CD4-positive, alpha-beta memory T cell (primary cell): Measurements from ENCODE around the gene RGS7. TPM values are rescaled to one million over a fixed set of nuclear protein-coding genes. Genes with fewer than 3 reads are reported as not detected.

Source experiments
- CTCF ChIA-PET: fragments of 350-600 bp; sonication (Branson Sonifier 250); formaldehyde crosslinking; loops from one replicate; lab custom pipeline; 2021; ENCODE audit warnings: inconsistent platforms; ENCODE audit not compliant: partially characterized antibody; lab: Charles Lee
- POLR2A ChIA-PET: fragments of 350-600 bp; sonication (Branson Sonifier 250); formaldehyde crosslinking; loops from one replicate; lab custom pipeline; 2021; ENCODE audit not compliant: partially characterized antibody; lab: Charles Lee
- DNase-seq, 5 donors: peaks; one replicate each; pipeline versions ENCODE4 v3.0.0 to v3.0.0-alpha.2; 2020 to 2022; ENCODE audit warnings: mixed read lengths in 1 of 5
- H3K27ac ChIP-seq: one replicate; pipeline ENCODE4 v1.7.0; 2013; ENCODE audit warnings: low read depth, low read length
- H3K27me3 ChIP-seq: 2 replicates; pipeline ENCODE4 v1.7.0; 2013; ENCODE audit warnings: mild to moderate bottlenecking, low read length, moderate library complexity; ENCODE audit not compliant: insufficient read depth
- H3K36me3 ChIP-seq: 2 replicates; pipeline ENCODE4 v1.7.0; 2013; ENCODE audit warnings: mild to moderate bottlenecking, low read length, moderate library complexity; ENCODE audit not compliant: insufficient read depth
- H3K4me1 ChIP-seq: 2 replicates; pipeline ENCODE4 v1.7.0; 2013; ENCODE audit warnings: mild to moderate bottlenecking, low read length, moderate library complexity; ENCODE audit not compliant: insufficient read depth
- H3K4me3 ChIP-seq, 2 donors: one replicate each; pipeline ENCODE4 v1.7.0; 2013; ENCODE audit warnings: low read length in 2 of 2, mild to moderate bottlenecking in 1 of 2
- H3K9me3 ChIP-seq, 2 donors: one replicate each; pipeline ENCODE4 v1.7.0; 2013; ENCODE audit warnings: low read length in 2 of 2, control low read depth in 1 of 2; ENCODE audit not compliant: control insufficient read depth in 1 of 2
- H3K27ac Mint-ChIP-seq, 7 donors: one replicate each; pipeline ENCODE4 v1.8.0; 2020 to 2021; ENCODE audit warnings: mixed read lengths in 7 of 7, mild to moderate bottlenecking in 6 of 7, inconsistent platforms in 3 of 7, moderate library complexity in 3 of 7
- H3K27me3 Mint-ChIP-seq, 2 donors: one replicate each; pipeline ENCODE4 v1.8.0; 2020 to 2021; ENCODE audit warnings: mixed read lengths in 2 of 2
- H3K36me3 Mint-ChIP-seq, 2 donors: one replicate each; pipeline ENCODE4 v1.8.0; 2020 to 2021; ENCODE audit warnings: mixed read lengths in 2 of 2, inconsistent platforms in 1 of 2, mild to moderate bottlenecking in 1 of 2
- H3K4me1 Mint-ChIP-seq, 4 donors: one replicate each; pipeline ENCODE4 v1.8.0; 2020 to 2021; ENCODE audit warnings: mixed read lengths in 4 of 4, mild to moderate bottlenecking in 1 of 4
- H3K4me3 Mint-ChIP-seq, 8 donors: one replicate each; pipeline ENCODE4 v1.8.0; 2020 to 2021; ENCODE audit warnings: mixed read lengths in 8 of 8, mild to moderate bottlenecking in 7 of 8, moderate library complexity in 6 of 8, inconsistent platforms in 3 of 8
- H3K9me3 Mint-ChIP-seq, 8 donors: one replicate each; pipeline ENCODE4 v1.8.0; 2020 to 2021; ENCODE audit warnings: mixed read lengths in 8 of 8, mild to moderate bottlenecking in 5 of 8, inconsistent platforms in 3 of 8, moderate library complexity in 1 of 8
- intact Hi-C: fragments of 100-400 bp; cut with micrococcal nuclease; formaldehyde crosslinking; loops from one replicate; pipeline ENCODE4 v1.15.1; 2023
- polyA plus RNA-seq, 2 donors: library from polyadenylated mRNA; unstranded; fragments of 300-500 nt; fragmentation: Illumina TruSeq; gene quantifications; one replicate each; pipeline ENCODE4 v1.2.3, GENCODE V29; 2021
- total RNA-seq, 2 experiments: library from RNA; stranded (reverse); gene quantifications; one replicate each; pipeline ENCODE4 v1.2.3, GENCODE V29; 2021

RGS7 gene
- total and polyA plus RNA-seq, 4 experiments from 2014 or later: not detected

DNA sequence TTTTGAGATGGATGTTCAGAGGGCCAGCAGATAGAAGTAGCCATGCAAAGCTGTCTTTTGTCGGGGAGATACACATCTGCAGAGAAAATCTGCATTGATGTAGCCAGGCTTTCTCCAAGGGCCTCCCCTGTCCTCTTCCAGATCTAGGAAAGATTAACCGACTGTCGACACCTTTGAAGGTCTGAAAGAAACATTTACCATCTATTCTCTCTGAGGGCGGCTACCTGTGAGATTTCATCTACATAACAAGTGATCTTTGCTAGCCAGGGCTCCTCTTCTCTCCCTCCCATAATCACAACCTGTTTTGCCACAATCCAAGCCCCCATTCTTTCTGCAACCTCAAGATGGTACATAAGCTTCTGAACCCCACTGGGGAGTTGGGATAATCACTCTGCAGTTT is 193.6 kb downstream of the RGS7 start:
- Mint-ChIP-seq H3K36me3 (no peaks in the 10 kb centered on the region), H3K4me3 (no peak overlapping the region), H3K27ac (no peak overlapping the region), H3K4me1 (no peaks in the 10 kb centered on the region), H3K9me3 (peaks cover 0 to 22% (median 4%) of the 10 kb centered on the region in 8 donors), H3K27me3 (no peaks in the 10 kb centered on the region)
- no peaks in the 10 kb centered on the region for H3K9me3 ChIP-seq
- DNase-seq: no peak
- intact Hi-C loops: no loop called here
- H3K36me3 ChIP-seq: no peaks in the 10 kb centered on the region
- H3K4me1 ChIP-seq: no peaks in the 10 kb centered on the region
- H3K27me3 ChIP-seq: no peaks in the 10 kb centered on the region
- no peak overlapping the region for H3K27ac ChIP-seq
- ChIA-PET POLR2A (no interaction called here), CTCF (no interaction called here)
- no peak overlapping the region for H3K4me3 ChIP-seq

DNA sequence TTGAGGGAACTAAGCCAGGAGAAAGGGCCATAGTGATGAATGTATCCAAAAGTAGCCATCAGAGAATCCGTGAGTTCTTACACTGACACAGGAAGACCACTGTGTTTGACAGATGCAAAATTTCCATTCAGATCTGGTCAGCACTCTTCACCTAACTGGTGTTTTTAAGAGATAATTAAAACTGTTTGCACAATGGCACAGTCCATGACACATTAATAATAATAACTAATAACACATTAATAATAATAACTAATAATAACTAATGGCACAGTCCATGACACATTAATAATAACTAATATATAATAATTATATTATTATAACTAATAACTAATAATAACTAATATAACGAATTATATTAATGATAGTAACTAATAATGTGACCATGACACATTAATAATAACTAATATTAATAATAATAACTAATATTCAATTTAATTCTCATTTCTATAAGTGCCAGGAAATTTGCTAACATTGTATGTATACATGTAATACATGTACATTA is 195.8 kb downstream of the RGS7 start:
- DNase-seq: no peak
- no peaks in the 10 kb centered on the region for H3K27me3 ChIP-seq
- no peak overlapping the region for H3K27ac ChIP-seq
- Mint-ChIP-seq H3K27ac (no peak overlapping the region), H3K9me3 (peaks cover 0 to 15% (median 4%) of the 10 kb centered on the region in 8 donors), H3K27me3 (no peaks in the 10 kb centered on the region), H3K36me3 (no peaks in the 10 kb centered on the region), H3K4me1 (no peaks in the 10 kb centered on the region), H3K4me3 (no peak overlapping the region)
- H3K4me3 ChIP-seq: no peak overlapping the region
- H3K9me3 ChIP-seq: no peaks in the 10 kb centered on the region
- ChIA-PET CTCF (no interaction called here), POLR2A (no interaction called here)
- no peaks in the 10 kb centered on the region for H3K4me1 ChIP-seq
- intact Hi-C loops: no loop called here
- no peaks in the 10 kb centered on the region for H3K36me3 ChIP-seq

DNA sequence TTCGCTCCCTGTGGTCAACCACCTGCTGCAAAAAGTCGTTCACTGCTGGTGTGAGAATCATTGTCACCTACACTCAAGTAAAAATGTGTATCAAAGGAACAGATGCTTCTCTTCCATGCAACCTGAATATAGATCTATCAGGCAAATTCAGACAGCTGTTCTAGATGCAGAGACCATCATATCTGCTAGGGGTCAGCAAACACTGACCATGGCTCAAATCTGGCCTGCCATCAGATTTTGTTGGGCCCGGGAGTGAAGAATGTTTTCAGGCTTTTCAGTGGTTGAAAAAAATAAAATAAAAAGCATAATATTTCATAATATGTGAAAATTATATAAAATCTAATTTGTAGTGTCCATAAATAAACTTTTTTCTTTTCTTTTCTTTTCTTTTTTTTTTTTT is 199.6 kb downstream of the RGS7 start:
- H3K36me3 ChIP-seq: no peaks in the 10 kb centered on the region
- H3K9me3 ChIP-seq: no peaks in the 10 kb centered on the region
- no peak overlapping the region for H3K27ac ChIP-seq
- H3K27me3 Mint-ChIP-seq: peaks cover 0 to 2% of the 10 kb centered on the region in 2 donors
- CTCF ChIA-PET: no interaction called here
- POLR2A ChIA-PET: no interaction called here
- no peak overlapping the region for H3K4me3 ChIP-seq
- H3K4me1 ChIP-seq: no peaks in the 10 kb centered on the region
- no peak overlapping the region for H3K27ac Mint-ChIP-seq
- H3K9me3 Mint-ChIP-seq: peaks cover 0 to 11% (median 6%) of the 10 kb centered on the region in 8 donors
- DNase-seq: no peak
- intact Hi-C loops: no loop called here
- H3K4me1 Mint-ChIP-seq: no peaks in the 10 kb centered on the region
- H3K36me3 Mint-ChIP-seq: no peaks in the 10 kb centered on the region
- H3K27me3 ChIP-seq: no peaks in the 10 kb centered on the region
- no peak overlapping the region for H3K4me3 Mint-ChIP-seq

DNA sequence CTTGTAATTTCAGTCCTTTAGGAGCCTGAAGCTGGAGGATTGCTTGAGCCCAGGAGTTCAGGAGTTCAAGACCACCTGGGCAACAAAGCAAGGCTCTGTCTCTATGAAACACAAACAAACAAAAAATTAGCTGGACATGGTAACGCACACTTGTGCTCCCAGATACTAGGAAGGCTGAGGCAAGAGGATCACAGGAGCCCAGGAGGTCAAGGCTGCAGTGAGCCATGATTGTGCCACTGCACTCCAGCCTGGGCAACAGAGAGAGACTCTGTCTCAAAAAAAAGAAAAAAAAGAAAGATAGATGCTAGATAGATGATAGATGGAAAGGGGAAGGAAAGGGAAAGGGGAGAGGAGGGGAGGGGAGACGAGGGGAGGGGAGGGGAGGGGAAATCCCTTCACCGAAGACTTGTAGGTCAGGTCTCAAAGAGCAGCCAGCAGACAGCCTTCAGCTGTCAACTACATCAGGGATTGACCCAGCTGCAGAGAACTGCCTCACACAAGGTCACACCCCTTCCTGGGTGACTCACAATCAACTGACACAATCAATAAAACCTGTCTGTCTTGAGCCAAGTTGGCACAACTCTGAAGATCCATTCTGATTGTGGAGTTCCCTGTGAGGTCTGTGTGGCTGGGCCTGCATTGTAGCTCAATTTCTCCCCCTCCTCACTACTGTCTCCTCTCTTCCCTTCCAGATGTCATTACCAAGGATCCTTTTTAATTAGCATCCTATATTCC is 200.6 kb downstream of the RGS7 start:
- no peak overlapping the region for H3K4me3 ChIP-seq
- no peaks in the 10 kb centered on the region for H3K36me3 ChIP-seq
- H3K4me1 Mint-ChIP-seq: no peaks in the 10 kb centered on the region
- H3K4me3 Mint-ChIP-seq: no peak overlapping the region
- no peaks in the 10 kb centered on the region for H3K27me3 ChIP-seq
- no peaks in the 10 kb centered on the region for H3K36me3 Mint-ChIP-seq
- ChIA-PET CTCF (no interaction called here), POLR2A (no interaction called here)
- no peaks in the 10 kb centered on the region for H3K9me3 ChIP-seq
- H3K9me3 Mint-ChIP-seq: peaks cover 0 to 10% (median 7%) of the 10 kb centered on the region in 8 donors
- H3K27me3 Mint-ChIP-seq: peaks cover 0 to 2% of the 10 kb centered on the region in 2 donors
- DNase-seq: no peak
- H3K27ac ChIP-seq: no peak overlapping the region
- intact Hi-C loops: no loop called here
- H3K27ac Mint-ChIP-seq: no peak overlapping the region
- H3K4me1 ChIP-seq: no peaks in the 10 kb centered on the region

DNA sequence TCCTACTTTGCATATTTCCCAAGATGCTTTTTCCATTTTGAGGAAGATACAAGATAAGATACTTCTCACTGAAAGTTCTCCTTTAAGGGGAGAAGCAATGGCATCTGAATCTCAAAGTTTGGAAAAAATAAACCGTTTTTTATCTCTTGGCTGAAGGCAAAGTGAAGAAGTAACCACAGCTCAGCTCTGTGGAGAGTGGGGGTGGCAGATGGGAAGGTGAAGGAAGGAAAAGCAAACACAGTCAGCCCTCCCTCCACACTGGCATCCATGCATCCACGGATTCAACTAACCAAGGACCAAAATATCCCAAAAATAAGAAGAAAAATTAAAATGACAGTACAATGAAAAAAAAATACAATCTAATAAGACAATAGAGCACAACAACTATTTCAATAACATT is 211.1 kb downstream of the RGS7 start:
- no peak overlapping the region for H3K27ac ChIP-seq
- Mint-ChIP-seq H3K4me3 (no peak overlapping the region), H3K36me3 (peaks cover 0 to 3% of the 10 kb centered on the region in 2 donors), H3K27me3 (no peaks in the 10 kb centered on the region), H3K9me3 (peaks cover 0 to 12% (median 3%) of the 10 kb centered on the region in 8 donors), H3K4me1 (peaks cover 0 to 1% (median 0%) of the 10 kb centered on the region in 4 donors), H3K27ac (no peak overlapping the region)
- H3K36me3 ChIP-seq: no peaks in the 10 kb centered on the region
- no peaks in the 10 kb centered on the region for H3K4me1 ChIP-seq
- H3K9me3 ChIP-seq: no peaks in the 10 kb centered on the region
- intact Hi-C loops: no loop called here
- H3K4me3 ChIP-seq: no peak overlapping the region
- no peaks in the 10 kb centered on the region for H3K27me3 ChIP-seq
- CTCF ChIA-PET: no interaction called here
- DNase-seq: no peak
- POLR2A ChIA-PET: no interaction called here

DNA sequence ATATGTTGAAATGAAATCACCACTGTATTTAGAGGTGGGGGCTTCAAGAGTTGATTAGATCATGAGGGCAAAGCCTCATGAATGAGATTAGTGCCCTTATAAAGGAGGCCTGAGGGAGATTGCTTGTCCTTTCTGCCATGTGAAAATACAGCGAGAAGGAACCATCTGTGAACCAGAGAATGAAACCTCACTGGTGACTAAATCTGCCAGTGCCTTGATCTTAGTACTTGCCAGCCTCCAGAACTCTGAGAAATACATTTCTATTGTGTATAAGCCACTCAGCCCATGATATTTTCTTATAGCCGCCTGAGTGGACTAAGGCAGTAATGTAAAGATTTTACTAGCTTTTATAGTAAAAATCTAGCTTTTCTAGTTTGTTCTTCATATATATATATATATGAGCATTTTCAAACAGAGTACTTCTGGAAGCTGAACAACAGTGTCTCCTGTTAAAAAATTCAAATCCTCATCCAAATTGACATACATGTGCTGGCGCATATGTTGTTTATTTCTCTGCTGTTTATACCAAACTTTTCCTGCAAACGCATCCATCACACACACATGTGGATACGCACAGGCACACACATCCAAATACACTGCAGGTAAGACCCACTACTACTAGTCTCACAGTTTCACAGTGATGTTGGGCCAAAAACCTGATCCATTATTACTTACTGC is 213.1 kb downstream of the RGS7 start:
- POLR2A ChIA-PET: no interaction called here
- Histone ChIP-seq H3K4me1 (no peaks in the 10 kb centered on the region), H3K27ac (no peak overlapping the region), H3K4me3 (no peak overlapping the region), H3K36me3 (no peaks in the 10 kb centered on the region), H3K9me3 (no peaks in the 10 kb centered on the region), H3K27me3 (no peaks in the 10 kb centered on the region)
- Mint-ChIP-seq H3K4me1 (peaks cover 0 to 1% (median 0%) of the 10 kb centered on the region in 4 donors), H3K27me3 (no peaks in the 10 kb centered on the region), H3K27ac (no peak overlapping the region), H3K36me3 (peaks cover 0 to 3% of the 10 kb centered on the region in 2 donors), H3K9me3 (peaks cover 0 to 7% (median 4%) of the 10 kb centered on the region in 8 donors), H3K4me3 (no peak overlapping the region)
- CTCF ChIA-PET: no interaction called here
- intact Hi-C loops: no loop called here
- no peak for DNase-seq

DNA sequence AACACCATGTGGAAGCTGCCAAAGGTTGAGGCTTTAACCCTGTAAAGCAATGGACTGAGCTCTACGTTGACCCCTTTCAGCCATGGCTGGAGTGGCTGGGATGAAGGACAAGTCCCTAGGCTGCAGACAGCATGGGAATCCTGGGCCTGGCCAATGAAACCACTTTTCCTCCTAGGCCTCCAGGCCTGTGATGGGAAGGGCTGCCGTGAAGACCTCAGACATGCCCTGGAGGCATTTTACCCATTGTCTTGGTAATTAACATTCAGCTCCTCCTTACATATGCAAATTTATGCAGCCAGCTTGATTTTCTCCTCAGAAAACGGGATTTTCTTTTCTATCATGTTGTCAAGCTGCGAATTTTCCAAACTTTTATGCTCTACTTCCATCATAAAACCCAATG is 214.5 kb downstream of the RGS7 start:
- Histone ChIP-seq H3K27me3 (no peaks in the 10 kb centered on the region), H3K27ac (no peak overlapping the region), H3K9me3 (no peaks in the 10 kb centered on the region), H3K4me3 (no peak overlapping the region), H3K4me1 (no peaks in the 10 kb centered on the region), H3K36me3 (no peaks in the 10 kb centered on the region)
- DNase-seq: no peak
- no peak overlapping the region for H3K4me3 Mint-ChIP-seq
- H3K27me3 Mint-ChIP-seq: no peaks in the 10 kb centered on the region
- H3K27ac Mint-ChIP-seq: no peak overlapping the region
- intact Hi-C loops: no loop called here
- CTCF ChIA-PET: no interaction called here
- peaks cover 0 to 3% of the 10 kb centered on the region in 2 donors for H3K36me3 Mint-ChIP-seq
- H3K4me1 Mint-ChIP-seq: peaks cover 0 to 1% (median 0%) of the 10 kb centered on the region in 4 donors
- H3K9me3 Mint-ChIP-seq: peaks cover 0 to 7% (median 4%) of the 10 kb centered on the region in 8 donors
- POLR2A ChIA-PET: no interaction called here
